ENCODE data around the gene BARX2. TPM values are rescaled to one million over a fixed set of nuclear protein-coding genes. Genes with fewer than 3 reads are reported as not detected.

BARX2 gene
- total and polyA plus RNA-seq, 2 of the 4 experiments (the other 2 are of a cell fraction) = not detected

DNA sequence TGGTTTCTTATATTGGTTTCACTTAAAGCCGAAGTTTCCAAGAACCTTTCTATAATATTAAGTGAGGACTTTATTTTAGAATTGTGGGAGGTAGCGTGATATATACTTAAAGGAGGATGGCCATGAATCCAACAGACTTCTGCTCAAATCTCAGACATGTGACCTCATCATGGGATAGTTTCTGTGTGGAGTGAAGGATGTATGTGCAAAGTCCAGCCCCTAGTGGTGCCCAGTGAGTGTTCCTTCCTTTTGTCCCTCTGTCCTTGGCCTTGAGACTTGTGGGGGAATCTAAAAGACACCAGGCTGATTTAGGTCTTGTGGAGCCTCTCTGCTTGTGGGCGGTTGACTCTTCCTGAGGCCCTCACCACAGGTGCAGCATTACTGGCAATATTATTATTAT is 43.7 kb downstream of the BARX2 start:
- CTCF ChIA-PET = no interaction called here
- BruUV-seq (replicated peaks) = no TSS peak
- no CpG with 5 or more reads among the region's 3 CpGs for WGBS, 2 experiments (ENCODE audit: extremely low coverage in 2 of 2, insufficient read length in 1 of 2)

More for the DNA sequence above, 43.7 kb downstream of the BARX2 start:
- no peaks in the 10 kb centered on the region for H3K4me1 ChIP-seq (ENCODE audit: control insufficient read depth, insufficient read depth, low read length)
- H3K18ac ChIP-seq (ENCODE audit: low read depth, low read length) = no peak overlapping the region
- POLR2A ChIA-PET (ENCODE audit: unreplicated experiment) = no interaction called here
- no peak overlapping the region for H3K27ac ChIP-seq (ENCODE audit: insufficient read depth, low read length)
- H4K8ac ChIP-seq (ENCODE audit: low read depth in 2 of 2, low read length in 2 of 2) = no peak overlapping the region
- H3K4ac ChIP-seq (ENCODE audit: low read depth, low read length) = no peak overlapping the region
- no peak overlapping the region for H3K4me3 ChIP-seq (ENCODE audit: insufficient read depth, low read depth, low read length)
- no peak overlapping the region for H2BK20ac ChIP-seq (ENCODE audit: low read depth, low read length)
- H3K14ac ChIP-seq (replicated peaks; ENCODE audit: low read depth, low read length) = no peak overlapping the region
- H2BK15ac ChIP-seq (ENCODE audit: low read depth, low read length) = no peak overlapping the region
- no peak overlapping the region for H2BK5ac ChIP-seq (ENCODE audit: low read depth, low read length, poor library complexity, severe bottlenecking)
- no peak overlapping the region for H3K23ac ChIP-seq (ENCODE audit: low read depth, low read length)
- no peak overlapping the region for H2AK5ac ChIP-seq (ENCODE audit: low read depth, low read length)
- no peaks in the 10 kb centered on the region for H3K36me3 ChIP-seq (ENCODE audit: control insufficient read depth, insufficient read depth, low read length)
- no peak overlapping the region for H4K5ac ChIP-seq (ENCODE audit: low read depth, low read length)
- TF ChIP-seq MXI1 (IDR thresholded peaks at IDR 0.05; ENCODE audit: borderline replicate concordance, low read depth, low read length) = no peak
- TF ChIP-seq CHD1 (IDR thresholded peaks at IDR 0.05; ENCODE audit: low read depth, low read length) = no peak
- TF ChIP-seq MAFK (IDR thresholded peaks at IDR 0.05; ENCODE audit: low read depth, low read length) = no peak
- TF ChIP-seq, protein P1, sequence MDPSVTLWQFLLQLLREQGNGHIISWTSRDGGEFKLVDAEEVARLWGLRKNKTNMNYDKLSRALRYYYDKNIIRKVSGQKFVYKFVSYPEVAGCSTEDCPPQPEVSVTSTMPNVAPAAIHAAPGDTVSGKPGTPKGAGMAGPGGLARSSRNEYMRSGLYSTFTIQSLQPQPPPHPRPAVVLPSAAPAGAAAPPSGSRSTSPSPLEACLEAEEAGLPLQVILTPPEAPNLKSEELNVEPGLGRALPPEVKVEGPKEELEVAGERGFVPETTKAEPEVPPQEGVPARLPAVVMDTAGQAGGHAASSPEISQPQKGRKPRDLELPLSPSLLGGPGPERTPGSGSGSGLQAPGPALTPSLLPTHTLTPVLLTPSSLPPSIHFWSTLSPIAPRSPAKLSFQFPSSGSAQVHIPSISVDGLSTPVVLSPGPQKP (IDR thresholded peaks at IDR 0.05; ENCODE audit: borderline replicate concordance, low read depth, low read length) = no peak
- TF ChIP-seq, protein P2, sequence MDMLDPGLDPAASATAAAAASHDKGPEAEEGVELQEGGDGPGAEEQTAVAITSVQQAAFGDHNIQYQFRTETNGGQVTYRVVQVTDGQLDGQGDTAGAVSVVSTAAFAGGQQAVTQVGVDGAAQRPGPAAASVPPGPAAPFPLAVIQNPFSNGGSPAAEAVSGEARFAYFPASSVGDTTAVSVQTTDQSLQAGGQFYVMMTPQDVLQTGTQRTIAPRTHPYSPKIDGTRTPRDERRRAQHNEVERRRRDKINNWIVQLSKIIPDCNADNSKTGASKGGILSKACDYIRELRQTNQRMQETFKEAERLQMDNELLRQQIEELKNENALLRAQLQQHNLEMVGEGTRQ (IDR thresholded peaks at IDR 0.05; ENCODE audit: low read depth, low read length) = no peak
- no peak for TF ChIP-seq RAD21 (IDR thresholded peaks at IDR 0.05; ENCODE audit: low read length)
- TF ChIP-seq POLR2A (IDR thresholded peaks at IDR 0.05; ENCODE audit: low read depth, low read length) = no peak
- TF ChIP-seq CEBPB (IDR thresholded peaks at IDR 0.05; ENCODE audit: low read depth, low read length) = no peak
- no peak for TF ChIP-seq RFX5 (IDR thresholded peaks at IDR 0.05; ENCODE audit: low read depth, low read length)
- TF ChIP-seq NFE2L2 (IDR thresholded peaks at IDR 0.05; ENCODE audit: low read depth, low read length) = no peak
- TF ChIP-seq CTCF (conservative IDR thresholded peaks at IDR 0.05; ENCODE audit: low read depth, low read length) = no peak
- DNase-seq (no peak), ATAC-seq (ENCODE audit: low read depth) (no peak)
- H2AK9ac ChIP-seq (replicated peaks; ENCODE audit: low read depth, low read length, poor library complexity) = no peak overlapping the region
- dilution Hi-C loops (cut with HindIII; ENCODE audit: low sequenced_read_pairs, unreplicated experiment) = no loop called here
- H3K9me3 ChIP-seq (ENCODE audit: control insufficient read depth, insufficient read depth, low read length) = peaks cover 4% of the 10 kb centered on the region; the same call in 1 of the 2 replicates
- in situ Hi-C loops (cut with MboI; ENCODE audit: low sequenced_read_pairs) = no loop called here
- intact Hi-C loops (cut with micrococcal nuclease) = no loop called here
- no peak overlapping the region for H3K56ac ChIP-seq (ENCODE audit: extremely low read depth, insufficient read depth, low read length)
- no peak overlapping the region for H4K91ac ChIP-seq (ENCODE audit: insufficient read depth, low read depth, low read length)
- no peak overlapping the region for H2BK120ac ChIP-seq (ENCODE audit: low read depth, low read length)
- H3K27me3 ChIP-seq (ENCODE audit: control insufficient read depth, insufficient read depth, low read length) = no peaks in the 10 kb centered on the region
- H3K4me2 ChIP-seq (ENCODE audit: low read depth, low read length) = no peak overlapping the region
- no peak overlapping the region for H3K9ac ChIP-seq (ENCODE audit: low read depth, low read length)
- no peaks in the 10 kb centered on the region for H3K9me1 ChIP-seq (ENCODE audit: insufficient read depth, low read length)
- no peaks in the 10 kb centered on the region for H3K79me1 ChIP-seq (ENCODE audit: low read depth in 1 of 2, low read length in 2 of 2)
- no peak overlapping the region for H2AFZ ChIP-seq (replicated peaks; ENCODE audit: low read length, poor library complexity)
- H4K20me1 ChIP-seq (ENCODE audit: insufficient read depth, low read length) = no peaks in the 10 kb centered on the region

All from IMR-90 (cell line).